Nephron (organoid): ENCODE results near the gene RPRD1A.
A peak's percentile ranks its signal among the peaks of the same experiment; 100 is the strongest.
"Not testable (repeated sequence)": the region's sequence is repeated elsewhere in the genome, so short reads cannot be mapped to it uniquely, and the experiment has no call there.

Source experiments
- H3K27ac Mint-ChIP-seq, 3 experiments: 2 replicates each; pipeline ENCODE4 v1.8.0; 2020; ENCODE audit warnings: mixed read lengths in 3 of 3, mild to moderate bottlenecking in 2 of 3, moderate library complexity in 1 of 3
- H3K27me3 Mint-ChIP-seq: 2 replicates; pipeline ENCODE4 v1.8.0; 2021; ENCODE audit warnings: low read depth, mild to moderate bottlenecking, moderate library complexity, mixed read lengths
- H3K36me3 Mint-ChIP-seq: 2 replicates; pipeline ENCODE4 v1.8.0; 2020; ENCODE audit warnings: low read depth, mixed read lengths
- H3K4me1 Mint-ChIP-seq: 2 replicates; pipeline ENCODE4 v1.8.0; 2020; ENCODE audit warnings: mixed read lengths
- H3K4me3 Mint-ChIP-seq, 3 experiments: 2 replicates each; pipeline ENCODE4 v1.8.0; 2020; ENCODE audit warnings: mild to moderate bottlenecking in 3 of 3, mixed read lengths in 3 of 3, moderate library complexity in 2 of 3
- H3K9me3 Mint-ChIP-seq: 2 replicates; pipeline ENCODE4 v1.8.0; 2020; ENCODE audit warnings: mixed read lengths
- TF ChIP-seq, protein P1 (sequence below), 3 experiments: fragments of 200-600 bp; sonication (generic); IDR thresholded peaks; one replicate each; pipeline ENCODE4 v1.5.0; 2021; ENCODE audit warnings: antibody characterized with exemption in 3 of 3; ENCODE audit not compliant: unreplicated experiment in 3 of 3

Gene RPRD1A

DNA sequence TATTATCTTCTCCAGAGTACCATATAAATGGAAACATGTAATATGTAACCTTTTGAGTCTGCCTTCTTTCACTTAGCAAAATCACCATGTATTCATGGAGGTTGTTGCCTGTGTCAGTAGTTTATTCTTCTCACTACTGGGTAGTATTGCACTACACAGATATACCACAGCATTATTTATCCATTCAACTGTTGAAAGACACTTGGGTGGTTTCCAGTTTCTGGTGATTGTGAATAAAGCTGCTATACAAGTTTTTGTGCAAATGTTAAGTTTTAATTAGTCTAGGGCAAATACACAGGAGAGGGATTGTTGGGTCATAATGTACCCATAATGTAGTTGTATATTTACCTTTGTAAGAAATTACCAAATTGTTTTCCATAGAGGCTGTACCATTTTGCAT lies 29.6 kb upstream of the RPRD1A start:
- peaks cover 4% of the 10 kb centered on the region for H3K27me3 Mint-ChIP-seq

DNA sequence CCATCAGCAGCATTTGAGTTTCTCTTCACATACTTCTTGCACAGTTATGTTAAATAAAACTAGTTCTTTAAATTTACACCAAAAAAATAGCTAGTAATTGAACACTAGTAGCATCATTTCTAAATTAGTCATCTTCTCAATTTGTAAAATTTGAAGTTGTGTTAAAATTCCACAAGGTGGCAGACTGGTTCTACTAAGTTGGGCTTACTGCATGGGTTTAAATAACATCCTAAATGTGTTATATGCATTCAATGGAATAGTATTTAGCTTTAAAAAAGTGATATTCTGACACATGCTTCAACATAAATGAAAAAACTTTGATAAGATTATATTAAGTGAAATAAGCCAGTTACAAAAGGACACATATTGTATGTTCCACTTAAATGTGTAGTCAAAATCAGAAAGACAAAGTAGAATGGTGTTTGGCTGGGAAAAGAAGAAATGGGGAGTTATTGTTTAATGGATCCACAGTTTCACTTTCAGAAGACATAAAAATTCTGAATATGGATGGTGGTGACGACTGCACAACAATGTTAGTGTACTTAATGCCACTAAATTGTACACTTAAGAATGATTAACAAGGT lies 28.7 kb upstream of the RPRD1A start:
- Mint-ChIP-seq H3K9me3 (no peaks in the 10 kb centered on the region), H3K4me1 (no peaks in the 10 kb centered on the region), H3K4me3 (no peak overlapping the region), H3K27ac (no peak overlapping the region), H3K27me3 (peaks cover 4% of the 10 kb centered on the region), H3K36me3 (no peaks in the 10 kb centered on the region)
- TF ChIP-seq, protein P1, sequence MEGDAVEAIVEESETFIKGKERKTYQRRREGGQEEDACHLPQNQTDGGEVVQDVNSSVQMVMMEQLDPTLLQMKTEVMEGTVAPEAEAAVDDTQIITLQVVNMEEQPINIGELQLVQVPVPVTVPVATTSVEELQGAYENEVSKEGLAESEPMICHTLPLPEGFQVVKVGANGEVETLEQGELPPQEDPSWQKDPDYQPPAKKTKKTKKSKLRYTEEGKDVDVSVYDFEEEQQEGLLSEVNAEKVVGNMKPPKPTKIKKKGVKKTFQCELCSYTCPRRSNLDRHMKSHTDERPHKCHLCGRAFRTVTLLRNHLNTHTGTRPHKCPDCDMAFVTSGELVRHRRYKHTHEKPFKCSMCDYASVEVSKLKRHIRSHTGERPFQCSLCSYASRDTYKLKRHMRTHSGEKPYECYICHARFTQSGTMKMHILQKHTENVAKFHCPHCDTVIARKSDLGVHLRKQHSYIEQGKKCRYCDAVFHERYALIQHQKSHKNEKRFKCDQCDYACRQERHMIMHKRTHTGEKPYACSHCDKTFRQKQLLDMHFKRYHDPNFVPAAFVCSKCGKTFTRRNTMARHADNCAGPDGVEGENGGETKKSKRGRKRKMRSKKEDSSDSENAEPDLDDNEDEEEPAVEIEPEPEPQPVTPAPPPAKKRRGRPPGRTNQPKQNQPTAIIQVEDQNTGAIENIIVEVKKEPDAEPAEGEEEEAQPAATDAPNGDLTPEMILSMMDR (IDR thresholded peaks at IDR 0.05; ENCODE audit: unreplicated experiment in 3 of 3) = peak; percentile 49 to 73 (median 62)

More for the DNA sequence above, 29.6 kb upstream of the RPRD1A start:
- H3K9me3 Mint-ChIP-seq = peaks cover 1% of the 10 kb centered on the region
- H3K4me1 Mint-ChIP-seq = no peaks in the 10 kb centered on the region
- no peaks in the 10 kb centered on the region for H3K36me3 Mint-ChIP-seq
- TF ChIP-seq, protein P1 (IDR thresholded peaks at IDR 0.05; ENCODE audit: unreplicated experiment in 3 of 3) = no peak
- H3K4me3 Mint-ChIP-seq = no peak overlapping the region
- H3K27ac Mint-ChIP-seq = no peak overlapping the region

DNA sequence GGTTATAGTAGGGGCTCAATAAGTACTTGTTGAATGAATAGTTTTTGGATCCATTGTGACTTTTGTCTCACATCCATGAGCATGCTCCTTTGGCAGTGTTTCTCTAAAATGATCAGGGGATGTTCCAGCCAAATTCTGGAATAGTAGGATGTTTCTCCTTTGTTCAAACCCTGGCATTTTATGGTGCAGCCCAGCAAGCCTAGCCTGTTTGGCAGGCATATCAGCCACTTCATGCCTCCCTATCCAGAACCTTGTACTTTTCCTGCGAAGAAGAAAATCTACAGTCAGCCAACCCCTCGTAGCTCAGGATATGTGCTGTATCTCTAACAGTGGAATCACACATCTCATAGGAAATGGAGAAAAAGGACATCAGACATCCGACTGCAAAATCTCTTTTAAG lies 27.1 kb upstream of the RPRD1A start:
- Mint-ChIP-seq H3K4me3 (no peak overlapping the region), H3K27ac (no peak overlapping the region), H3K9me3 (no peaks in the 10 kb centered on the region), H3K4me1 (no peaks in the 10 kb centered on the region), H3K36me3 (no peaks in the 10 kb centered on the region), H3K27me3 (no peaks in the 10 kb centered on the region)
- TF ChIP-seq, protein P1 (IDR thresholded peaks at IDR 0.05; ENCODE audit: unreplicated experiment in 3 of 3) = no peak

DNA sequence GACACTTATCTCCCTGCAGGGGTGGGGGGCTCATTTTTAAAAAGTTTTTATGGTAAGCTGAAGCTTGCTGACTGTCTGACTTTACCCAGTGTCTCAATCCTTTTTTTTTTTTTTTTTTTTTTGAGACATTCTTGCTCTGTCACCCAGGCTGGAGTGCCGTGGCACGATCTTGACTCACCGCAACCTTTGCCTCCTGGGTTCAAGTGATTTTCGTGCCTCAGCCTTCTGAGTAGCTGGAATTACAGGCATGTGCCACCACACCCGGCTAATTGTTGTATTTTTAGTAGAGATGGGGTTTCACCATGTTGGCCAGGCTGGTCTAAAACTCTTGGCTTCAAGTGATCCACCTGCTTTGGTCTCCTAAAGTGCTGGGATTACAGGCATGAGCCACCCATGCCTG lies 24.8 kb upstream of the RPRD1A start:
- not testable (repeated sequence) for H3K9me3 Mint-ChIP-seq, H3K36me3 Mint-ChIP-seq, H3K27me3 Mint-ChIP-seq, H3K27ac Mint-ChIP-seq, H3K4me3 Mint-ChIP-seq, H3K4me1 Mint-ChIP-seq

DNA sequence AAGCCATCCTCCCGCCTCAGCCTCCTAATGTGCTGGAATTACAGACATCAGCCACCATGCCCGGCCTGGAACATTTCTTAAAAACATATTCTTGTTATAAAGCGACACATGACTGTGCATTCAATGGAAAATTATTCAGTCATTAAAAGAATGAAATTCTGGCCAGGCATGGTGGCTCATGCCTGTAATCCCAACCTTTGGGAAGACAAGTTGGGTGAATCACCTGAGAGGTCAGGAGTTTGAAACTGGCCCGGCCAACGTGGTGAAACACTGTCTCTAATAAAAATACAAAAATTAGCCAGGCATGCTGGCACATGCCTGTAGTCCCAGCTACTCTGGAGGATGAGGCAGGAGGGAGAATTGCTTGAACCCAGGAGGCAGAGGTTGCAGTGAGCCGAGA lies 21.6 kb upstream of the RPRD1A start:
- no peak overlapping the region for H3K4me3 Mint-ChIP-seq
- H3K36me3 Mint-ChIP-seq = no peaks in the 10 kb centered on the region
- TF ChIP-seq, protein P1 (IDR thresholded peaks at IDR 0.05; ENCODE audit: unreplicated experiment in 3 of 3) = no peak
- H3K27ac Mint-ChIP-seq = no peak overlapping the region
- peaks cover under 1% of the 10 kb centered on the region for H3K9me3 Mint-ChIP-seq
- no peaks in the 10 kb centered on the region for H3K27me3 Mint-ChIP-seq
- no peaks in the 10 kb centered on the region for H3K4me1 Mint-ChIP-seq

DNA sequence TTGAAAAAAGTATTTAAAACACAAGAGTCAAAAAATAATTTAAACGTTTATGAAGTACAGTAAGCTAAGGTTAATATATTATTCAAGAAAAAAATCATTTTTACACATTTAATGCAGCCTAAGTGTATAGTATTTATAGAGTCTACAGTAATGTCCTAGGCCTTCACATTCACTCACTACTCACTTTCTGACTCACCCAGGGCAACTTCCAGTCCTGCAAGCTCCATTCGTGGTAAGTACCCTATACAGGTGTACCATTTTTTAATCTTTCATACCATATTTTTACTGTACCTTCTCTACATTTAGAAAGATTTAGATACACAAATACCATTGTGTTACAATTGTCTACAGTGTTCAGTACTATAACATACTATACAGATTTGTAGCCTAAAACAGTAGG lies 20.9 kb upstream of the RPRD1A start:
- H3K9me3 Mint-ChIP-seq = peaks cover 2% of the 10 kb centered on the region
- no peak overlapping the region for H3K27ac Mint-ChIP-seq
- H3K4me1 Mint-ChIP-seq = no peaks in the 10 kb centered on the region
- H3K27me3 Mint-ChIP-seq = no peaks in the 10 kb centered on the region
- H3K4me3 Mint-ChIP-seq = no peak overlapping the region
- TF ChIP-seq, protein P1 (IDR thresholded peaks at IDR 0.05; ENCODE audit: unreplicated experiment in 3 of 3) = no peak
- H3K36me3 Mint-ChIP-seq = no peaks in the 10 kb centered on the region
